BJ (cell line): ENCODE results near the gene ANKRD12. TPM values are rescaled to one million over a fixed set of nuclear protein-coding genes. Genes with fewer than 3 reads are reported as not detected.

ENCODE experiments used
- CTCF ChIA-PET: fragments of 350-600 bp; formaldehyde crosslinking; extraction: SDS; loops from one replicate; lab custom pipeline; 2021; ENCODE audit warnings: antibody characterized with exemption, inconsistent platforms; lab: Yijun Ruan, JAX
- POLR2A ChIA-PET: fragments of 300-600 bp; sonication (Branson Sonifier 250); formaldehyde crosslinking; extraction: SDS; loops from one replicate; lab custom pipeline; 2021; ENCODE audit warnings: antibody characterized with exemption; lab: Charles Lee
- DNase-seq: peaks from one replicate; pipeline ENCODE4 v3.0.0-alpha.2; 2011; ENCODE audit warnings: low read depth
- H3K27me3 ChIP-seq: 2 replicates; pipeline ENCODE4 v1.6.0; 2011; ENCODE audit warnings: low read length; ENCODE audit not compliant: control insufficient read depth, insufficient read depth
- H3K36me3 ChIP-seq: 2 replicates; pipeline ENCODE4 v1.5.1; 2011; ENCODE audit warnings: low read length; ENCODE audit not compliant: control insufficient read depth, insufficient read depth
- H3K4me3 ChIP-seq: 2 replicates; pipeline ENCODE4 v1.5.1; 2011; ENCODE audit warnings: low read depth, mild to moderate bottlenecking, control low read depth, low read length
- polyA plus RNA-seq: library from polyadenylated mRNA; depleted of rRNA; stranded (reverse); fragments of >200 nt; gene quantifications from 2 replicates; pipeline ENCODE4 v1.2.3, GENCODE V29; 2011
- TF ChIP-seq, protein P1 (sequence below): IDR thresholded peaks from 2 replicates; pipeline ENCODE4 v1.5.1; 2011; ENCODE audit warnings: low read depth, mild to moderate bottlenecking, control low read depth, inconsistent platforms, low read length, moderate library complexity; ENCODE audit not compliant: insufficient read depth

ANKRD12 gene
- polyA plus RNA-seq, 1 experiment: 3.0 TPM

DNA sequence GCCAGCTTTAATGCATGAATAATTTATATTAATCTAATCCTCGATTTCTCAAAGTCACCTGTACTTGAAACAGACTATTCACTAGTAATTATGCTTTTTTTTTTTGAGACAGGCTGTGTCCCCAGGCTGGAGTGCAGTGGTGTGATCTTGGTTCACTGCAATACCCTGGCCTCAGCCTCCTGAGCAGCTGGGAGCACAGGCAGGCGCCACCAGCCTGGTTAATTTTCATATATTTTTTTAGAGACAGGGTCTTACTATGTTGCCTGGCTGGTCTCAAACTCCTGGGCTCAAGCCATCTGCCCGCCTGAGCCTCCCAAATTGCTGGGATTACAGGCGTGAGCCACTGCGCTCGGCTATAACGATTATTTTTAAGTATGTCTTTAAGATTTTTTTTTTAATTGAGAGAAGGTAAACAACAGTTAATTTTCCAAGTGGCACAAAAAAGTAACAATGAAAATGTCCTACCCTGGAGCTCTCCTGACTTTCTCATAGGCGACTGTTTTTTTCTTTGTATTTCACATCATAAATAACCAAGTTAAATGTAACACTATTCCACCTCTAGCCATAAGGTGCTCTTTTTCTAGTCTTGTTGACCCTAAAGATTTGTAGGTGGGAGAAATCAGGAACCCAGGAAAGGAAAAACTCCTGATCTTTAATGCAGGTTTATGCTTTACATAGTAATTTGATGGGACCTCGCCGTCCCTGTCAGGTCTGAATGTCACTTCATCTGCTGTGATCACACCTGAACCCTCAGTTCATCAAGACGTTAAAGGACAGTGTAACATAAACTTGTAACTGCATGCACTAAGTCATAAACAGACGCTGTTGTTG, 1.3 kb upstream of the ANKRD12 start:
- Histone ChIP-seq H3K36me3 (peaks cover 2% of the 10 kb centered on the region), H3K27me3 (no peaks in the 10 kb centered on the region), H3K4me3 (peak overlapping the region; percentile 98)
- POLR2A ChIA-PET: no interaction called here
- TF ChIP-seq, protein P1, sequence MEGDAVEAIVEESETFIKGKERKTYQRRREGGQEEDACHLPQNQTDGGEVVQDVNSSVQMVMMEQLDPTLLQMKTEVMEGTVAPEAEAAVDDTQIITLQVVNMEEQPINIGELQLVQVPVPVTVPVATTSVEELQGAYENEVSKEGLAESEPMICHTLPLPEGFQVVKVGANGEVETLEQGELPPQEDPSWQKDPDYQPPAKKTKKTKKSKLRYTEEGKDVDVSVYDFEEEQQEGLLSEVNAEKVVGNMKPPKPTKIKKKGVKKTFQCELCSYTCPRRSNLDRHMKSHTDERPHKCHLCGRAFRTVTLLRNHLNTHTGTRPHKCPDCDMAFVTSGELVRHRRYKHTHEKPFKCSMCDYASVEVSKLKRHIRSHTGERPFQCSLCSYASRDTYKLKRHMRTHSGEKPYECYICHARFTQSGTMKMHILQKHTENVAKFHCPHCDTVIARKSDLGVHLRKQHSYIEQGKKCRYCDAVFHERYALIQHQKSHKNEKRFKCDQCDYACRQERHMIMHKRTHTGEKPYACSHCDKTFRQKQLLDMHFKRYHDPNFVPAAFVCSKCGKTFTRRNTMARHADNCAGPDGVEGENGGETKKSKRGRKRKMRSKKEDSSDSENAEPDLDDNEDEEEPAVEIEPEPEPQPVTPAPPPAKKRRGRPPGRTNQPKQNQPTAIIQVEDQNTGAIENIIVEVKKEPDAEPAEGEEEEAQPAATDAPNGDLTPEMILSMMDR: no peak
- no peak for DNase-seq
- CTCF ChIA-PET: interaction anchor here (0.8 to 1.5 kb wide), 3 partner anchors 31 to 61 kb away, joined by 3 to 6 read pairs (median 4); no protein-coding TSS in a partner anchor

DNA sequence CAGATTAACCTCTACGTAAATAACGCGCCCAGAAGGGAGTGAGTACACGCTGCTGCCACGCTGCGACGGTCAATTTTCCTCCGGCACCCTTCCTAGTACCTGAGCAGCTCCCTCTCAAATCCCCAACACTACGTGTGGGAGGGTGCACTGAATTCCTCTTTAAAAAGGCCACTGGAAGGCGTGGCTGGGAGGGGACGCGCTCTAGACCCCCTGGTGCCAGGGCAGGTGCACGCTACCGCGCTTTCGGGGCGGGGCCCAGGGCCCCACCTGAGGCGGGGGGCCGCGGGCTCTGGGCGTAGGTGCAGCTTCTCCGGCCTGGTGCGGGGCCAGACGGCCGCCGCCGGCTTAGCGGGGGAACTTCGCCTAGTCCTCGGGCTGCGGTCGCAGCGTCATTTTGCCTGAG, 668 bp upstream of the ANKRD12 start:
- DNase-seq: no peak
- peaks cover 2% of the 10 kb centered on the region for H3K36me3 ChIP-seq
- CTCF ChIA-PET: interaction anchor here (1.5 kb wide), 1 partner anchor 35 kb away, joined by 4 read pairs; no protein-coding TSS in a partner anchor

DNA sequence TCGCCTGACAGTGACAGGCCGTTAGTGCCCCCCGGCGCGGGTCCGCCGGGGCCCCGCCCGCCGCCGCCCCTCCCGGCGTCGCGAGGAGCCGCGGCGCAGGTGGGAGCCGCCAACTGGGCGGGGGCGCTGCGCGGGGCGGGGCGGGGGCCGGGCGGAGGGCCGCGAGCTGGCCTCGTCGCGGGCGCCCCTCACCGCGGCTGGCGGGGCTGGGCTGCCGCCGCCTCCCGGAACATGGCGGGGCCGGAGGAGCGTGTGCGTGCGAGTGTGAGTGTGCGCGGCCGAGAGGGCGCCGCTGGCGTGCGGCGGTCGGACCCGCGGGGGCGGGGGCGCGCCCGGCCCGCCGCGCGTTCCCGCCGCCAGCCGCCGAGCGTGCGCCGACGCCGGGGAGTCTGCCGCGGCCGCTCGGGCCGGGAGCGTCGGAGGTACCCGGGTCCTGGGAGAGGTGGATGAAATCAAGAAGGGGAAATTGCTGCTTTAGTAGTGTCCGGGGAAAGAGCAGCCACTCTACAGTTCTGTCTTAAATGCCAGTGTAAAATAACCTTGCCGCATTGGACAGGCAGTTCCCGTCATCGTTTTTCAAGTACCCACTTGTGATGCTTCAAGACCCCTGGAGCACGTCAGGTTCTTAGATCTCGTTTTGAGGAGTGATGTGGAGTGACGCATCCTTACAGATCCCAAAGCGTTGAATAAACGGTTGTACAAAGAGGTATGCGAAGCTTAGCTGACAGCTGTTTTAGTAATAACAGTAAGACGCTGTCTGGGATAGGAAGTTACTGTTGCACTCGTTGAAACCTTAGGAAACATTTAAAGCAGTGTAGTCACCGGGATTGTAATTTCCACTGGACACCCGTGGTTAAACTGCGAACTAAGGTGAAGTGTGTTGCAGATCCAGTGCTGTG, 836 bp downstream of the ANKRD12 start:
- CTCF ChIA-PET: interaction anchor here (1.1 to 2.1 kb wide), 6 partner anchors 10 to 379 kb away, joined by 3 to 9 read pairs (median 3); no protein-coding TSS in a partner anchor
- Histone ChIP-seq H3K36me3 (peaks cover 2% of the 10 kb centered on the region), H3K27me3 (no peaks in the 10 kb centered on the region), H3K4me3 (peak overlapping the region; percentile 98)
- TF ChIP-seq, protein P1: no peak
- DNase-seq: no peak
- POLR2A ChIA-PET: no interaction called here

More for the DNA sequence above, 668 bp upstream of the ANKRD12 start:
- peak overlapping the region; percentile 98 for H3K4me3 ChIP-seq
- POLR2A ChIA-PET: no interaction called here
- TF ChIP-seq, protein P1: no peak
- H3K27me3 ChIP-seq: no peaks in the 10 kb centered on the region

DNA sequence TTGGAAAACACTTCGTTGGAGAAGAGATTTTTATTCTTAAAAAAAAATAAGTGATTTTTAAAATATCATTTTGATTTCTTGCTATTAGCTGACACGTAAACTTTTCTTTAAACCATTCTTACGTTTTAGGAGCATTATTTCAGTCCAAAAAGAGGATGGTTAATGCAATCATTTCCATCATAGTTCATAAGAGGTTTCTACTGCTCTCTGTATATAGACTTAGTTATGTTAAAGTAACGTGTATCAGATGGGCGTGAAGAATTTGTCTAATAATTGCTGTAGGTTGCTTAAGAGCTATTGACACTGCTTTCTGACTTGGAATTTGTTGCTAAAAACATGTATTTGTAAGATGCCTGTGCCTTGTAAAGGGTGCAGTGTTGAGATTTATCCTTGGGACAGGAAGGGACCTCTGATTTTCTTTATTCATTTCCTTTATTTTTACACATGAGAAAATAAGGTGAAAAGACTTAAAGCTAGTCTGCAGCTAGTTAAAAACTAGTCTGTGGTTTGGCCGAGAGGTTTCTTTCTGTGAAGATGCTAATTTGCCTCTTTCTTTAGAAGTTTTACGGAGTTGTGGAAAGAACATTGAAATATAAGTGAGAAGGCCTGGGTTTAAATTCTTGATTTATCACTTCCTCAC, 2.9 kb downstream of the ANKRD12 start:
- DNase-seq: no peak
- Histone ChIP-seq H3K4me3 (no peak overlapping the region), H3K36me3 (no peaks in the 10 kb centered on the region), H3K27me3 (no peaks in the 10 kb centered on the region)
- POLR2A ChIA-PET: interaction anchor here (0.7 kb wide), 2 partner anchors 30 to 38 kb away, joined by 4 read pairs; no protein-coding TSS in a partner anchor
- CTCF ChIA-PET: interaction anchor here (0.7 to 2.1 kb wide), 3 partner anchors 12 to 74 kb away, joined by 3 to 9 read pairs (median 8); no protein-coding TSS in a partner anchor
- TF ChIP-seq, protein P1: no peak
